Measurements from ENCODE around the gene HBM.

The HBM gene

DNA sequence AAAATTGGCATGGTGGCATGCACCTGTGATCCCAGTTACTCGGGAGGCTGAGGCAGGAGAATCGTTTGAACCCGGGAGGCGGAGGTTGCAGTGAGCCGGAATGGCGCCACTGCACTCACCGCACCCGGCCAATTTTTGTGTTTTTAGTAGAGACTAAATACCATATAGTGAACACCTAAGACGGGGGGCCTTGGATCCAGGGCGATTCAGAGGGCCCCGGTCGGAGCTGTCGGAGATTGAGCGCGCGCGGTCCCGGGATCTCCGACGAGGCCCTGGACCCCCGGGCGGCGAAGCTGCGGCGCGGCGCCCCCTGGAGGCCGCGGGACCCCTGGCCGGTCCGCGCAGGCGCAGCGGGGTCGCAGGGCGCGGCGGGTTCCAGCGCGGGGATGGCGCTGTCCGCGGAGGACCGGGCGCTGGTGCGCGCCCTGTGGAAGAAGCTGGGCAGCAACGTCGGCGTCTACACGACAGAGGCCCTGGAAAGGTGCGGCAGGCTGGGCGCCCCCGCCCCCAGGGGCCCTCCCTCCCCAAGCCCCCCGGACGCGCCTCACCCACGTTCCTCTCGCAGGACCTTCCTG lies 14.4 kb downstream of the HBM start, which contains the start of gene HBQ1:
HBQ1 (plus strand) TSS at position 359 of the 575 bp plus-strand sequence; CDS start at position 387, 28 bp downstream.
- H3K4me3 ChIP-seq (ENCODE audit: low read length) = peak within 1 kb of the TSS; percentile 35
- TF ChIP-seq, protein P1, sequence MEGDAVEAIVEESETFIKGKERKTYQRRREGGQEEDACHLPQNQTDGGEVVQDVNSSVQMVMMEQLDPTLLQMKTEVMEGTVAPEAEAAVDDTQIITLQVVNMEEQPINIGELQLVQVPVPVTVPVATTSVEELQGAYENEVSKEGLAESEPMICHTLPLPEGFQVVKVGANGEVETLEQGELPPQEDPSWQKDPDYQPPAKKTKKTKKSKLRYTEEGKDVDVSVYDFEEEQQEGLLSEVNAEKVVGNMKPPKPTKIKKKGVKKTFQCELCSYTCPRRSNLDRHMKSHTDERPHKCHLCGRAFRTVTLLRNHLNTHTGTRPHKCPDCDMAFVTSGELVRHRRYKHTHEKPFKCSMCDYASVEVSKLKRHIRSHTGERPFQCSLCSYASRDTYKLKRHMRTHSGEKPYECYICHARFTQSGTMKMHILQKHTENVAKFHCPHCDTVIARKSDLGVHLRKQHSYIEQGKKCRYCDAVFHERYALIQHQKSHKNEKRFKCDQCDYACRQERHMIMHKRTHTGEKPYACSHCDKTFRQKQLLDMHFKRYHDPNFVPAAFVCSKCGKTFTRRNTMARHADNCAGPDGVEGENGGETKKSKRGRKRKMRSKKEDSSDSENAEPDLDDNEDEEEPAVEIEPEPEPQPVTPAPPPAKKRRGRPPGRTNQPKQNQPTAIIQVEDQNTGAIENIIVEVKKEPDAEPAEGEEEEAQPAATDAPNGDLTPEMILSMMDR (IDR thresholded peaks at IDR 0.05; ENCODE audit: insufficient read depth, low read depth, low read length, missing control alignments) = no peak
- peak; percentile 33 for DNase-seq (ENCODE audit: low read depth)

DNA sequence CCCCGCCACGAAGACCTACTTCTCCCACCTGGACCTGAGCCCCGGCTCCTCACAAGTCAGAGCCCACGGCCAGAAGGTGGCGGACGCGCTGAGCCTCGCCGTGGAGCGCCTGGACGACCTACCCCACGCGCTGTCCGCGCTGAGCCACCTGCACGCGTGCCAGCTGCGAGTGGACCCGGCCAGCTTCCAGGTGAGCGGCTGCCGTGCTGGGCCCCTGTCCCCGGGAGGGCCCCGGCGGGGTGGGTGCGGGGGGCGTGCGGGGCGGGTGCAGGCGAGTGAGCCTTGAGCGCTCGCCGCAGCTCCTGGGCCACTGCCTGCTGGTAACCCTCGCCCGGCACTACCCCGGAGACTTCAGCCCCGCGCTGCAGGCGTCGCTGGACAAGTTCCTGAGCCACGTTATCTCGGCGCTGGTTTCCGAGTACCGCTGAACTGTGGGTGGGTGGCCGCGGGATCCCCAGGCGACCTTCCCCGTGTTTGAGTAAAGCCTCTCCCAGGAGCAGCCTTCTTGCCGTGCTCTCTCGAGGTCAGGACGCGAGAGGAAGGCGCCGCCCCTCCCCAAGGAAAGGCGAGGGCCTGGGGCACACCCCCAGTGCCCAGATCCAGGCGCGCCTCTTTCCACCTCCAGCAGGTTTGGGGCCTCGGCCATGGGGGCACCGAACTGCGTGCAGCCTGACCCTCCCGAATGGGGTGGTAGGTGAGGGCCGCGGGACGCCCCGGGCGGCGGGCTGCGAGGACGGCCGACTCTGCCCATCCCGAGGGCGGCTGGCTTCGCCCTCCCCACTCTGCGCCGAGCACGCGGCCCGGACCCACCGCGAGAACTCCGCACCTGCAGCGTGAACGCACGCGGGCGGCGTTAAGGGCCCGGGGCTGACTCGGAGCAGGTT lies 15.1 kb downstream of the HBM start:
- peak; percentile 73 for DNase-seq (ENCODE audit: low read depth)
- peak overlapping the region; percentile 35 for H3K4me3 ChIP-seq (ENCODE audit: low read length)
- TF ChIP-seq, protein P1 (IDR thresholded peaks at IDR 0.05; ENCODE audit: insufficient read depth, low read depth, low read length, missing control alignments) = no peak

DNA sequence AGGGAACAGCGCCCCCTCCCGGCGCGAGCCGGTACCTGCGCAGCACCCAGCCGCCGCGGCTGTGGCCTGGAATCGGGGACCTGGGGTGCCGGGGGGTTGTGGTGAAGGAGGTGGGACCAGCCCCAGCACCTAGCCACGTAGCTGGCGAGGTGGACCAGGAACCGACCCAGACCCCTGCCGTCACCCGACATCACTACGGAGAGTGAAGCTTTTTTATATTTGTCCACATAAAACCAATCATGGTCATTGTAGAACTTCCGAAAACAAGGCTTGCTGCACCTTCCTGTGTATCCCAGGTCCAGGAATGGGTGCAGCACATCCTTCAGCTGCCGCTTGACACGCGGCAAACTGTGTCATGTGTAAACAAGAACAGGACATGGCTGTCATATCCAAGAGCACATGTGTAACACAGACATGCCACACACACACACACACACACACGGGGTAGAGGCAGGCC lies 15.8 kb downstream of the HBM start:
- TF ChIP-seq, protein P1 (IDR thresholded peaks at IDR 0.05; ENCODE audit: insufficient read depth, low read depth, low read length, missing control alignments) = peak; percentile 72
- DNase-seq (ENCODE audit: low read depth) = peak; percentile 20
- H3K4me3 ChIP-seq (ENCODE audit: low read length) = no peak overlapping the region

DNA sequence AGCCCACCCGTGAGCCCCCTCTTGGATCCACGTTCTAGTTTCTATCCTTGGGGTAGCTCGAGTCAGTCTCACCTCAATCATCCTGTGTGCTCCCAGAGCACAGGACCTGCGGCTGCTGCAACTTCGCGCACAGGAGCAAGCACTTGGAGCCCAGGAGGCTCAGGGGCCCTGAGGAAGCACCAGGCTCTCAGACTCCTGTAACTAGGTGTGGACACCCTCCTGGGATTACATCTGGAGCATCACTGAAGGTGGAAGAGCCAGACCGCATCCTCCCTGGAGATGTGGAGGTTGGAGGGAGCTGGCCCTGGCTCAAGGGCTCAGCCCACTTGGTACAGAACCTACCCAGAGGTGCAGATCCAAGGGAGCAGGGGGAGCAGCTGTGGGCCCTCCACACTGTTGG lies 17.2 kb downstream of the HBM start:
- no peak overlapping the region for H3K4me3 ChIP-seq (ENCODE audit: low read length)
- DNase-seq (ENCODE audit: low read depth) = no peak
- TF ChIP-seq, protein P1 (IDR thresholded peaks at IDR 0.05; ENCODE audit: insufficient read depth, low read depth, low read length, missing control alignments) = no peak

DNA sequence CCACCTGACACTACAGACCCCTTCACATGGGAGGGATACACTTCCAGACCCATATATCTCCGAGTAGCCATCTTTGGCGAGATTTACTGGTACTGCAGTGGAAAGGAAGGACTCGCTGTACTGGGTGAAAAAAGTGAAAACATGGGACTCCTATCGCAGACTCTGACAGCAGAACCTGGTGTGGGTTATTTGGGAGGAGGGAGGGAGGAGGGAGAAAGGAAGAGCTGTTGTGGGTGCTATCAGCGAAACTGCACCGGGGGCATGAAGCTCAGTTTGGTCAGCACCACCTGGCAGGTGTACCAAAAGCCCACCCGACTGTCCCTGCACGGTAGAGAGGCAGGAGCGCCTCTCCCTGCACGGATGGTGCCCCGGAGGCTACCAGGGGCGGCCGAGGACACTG lies 19.4 kb downstream of the HBM start:
- no peak overlapping the region for H3K4me3 ChIP-seq (ENCODE audit: low read length)
- TF ChIP-seq, protein P1 (IDR thresholded peaks at IDR 0.05; ENCODE audit: insufficient read depth, low read depth, low read length, missing control alignments) = no peak
- no peak for DNase-seq (ENCODE audit: low read depth)

DNA sequence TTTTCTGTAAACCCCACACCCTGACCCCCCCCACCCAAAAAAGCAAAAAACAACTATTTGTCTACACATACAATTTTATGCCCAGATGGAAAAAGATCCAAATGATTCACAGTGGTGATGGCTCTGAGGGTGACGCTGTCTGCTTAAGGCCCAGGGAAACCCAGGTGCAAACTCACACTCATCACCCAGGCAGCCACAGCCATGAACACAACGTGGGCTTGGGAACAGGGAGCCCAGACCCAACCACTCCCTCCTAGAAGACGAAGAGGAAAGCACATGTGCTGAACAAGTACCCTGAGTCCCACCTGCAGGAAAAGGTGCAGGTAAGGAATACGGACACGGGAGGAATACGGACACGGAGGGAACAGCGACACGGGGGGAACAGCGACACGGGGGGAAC lies 19.9 kb downstream of the HBM start:
- no peak overlapping the region for H3K4me3 ChIP-seq (ENCODE audit: low read length)
- TF ChIP-seq, protein P1 (IDR thresholded peaks at IDR 0.05; ENCODE audit: insufficient read depth, low read depth, low read length, missing control alignments) = no peak
- DNase-seq (ENCODE audit: low read depth) = no peak

Measured in epithelial cell of esophagus (primary cell).